Prostate gland (tissue), 2 donors: ENCODE results near the gene GRHPR. TPM values are rescaled to one million over a fixed set of nuclear protein-coding genes. Genes with fewer than 3 reads are reported as not detected.

Experiments used
- DNase-seq: peaks from one replicate; pipeline ENCODE4 v3.0.0-alpha.2; 2019; ENCODE audit warnings: low spot score
- H3K27ac ChIP-seq, 2 donors: fragments of 200-600 bp; sonication (generic); 2 replicates each; pipeline ENCODE4 v1.5.1; 2017 to 2019
- H3K27me3 ChIP-seq: fragments of 200-600 bp; sonication (generic); replicated peaks from 2 replicates; pipeline ENCODE4 v1.5.1; 2019; ENCODE audit not compliant: insufficient read depth
- H3K36me3 ChIP-seq, 2 donors: fragments of 200-600 bp; sonication (generic); 1 replicate in 1 of 2; 2 replicates in 1 of 2; pipeline versions ENCODE4 v1.5.1 to v1.8.1; 2017 to 2019
- H3K4me1 ChIP-seq: fragments of 200-600 bp; sonication (generic); replicated peaks from 2 replicates; pipeline ENCODE4 v1.5.1; 2019
- H3K4me3 ChIP-seq, 2 donors: fragments of 200-600 bp; sonication (generic); 2 replicates each; pipeline ENCODE4 v1.5.1; 2017 to 2019
- H3K9me3 ChIP-seq: fragments of 200-600 bp; sonication (generic); 2 replicates; pipeline ENCODE4 v1.5.1; 2017
- CTCF ChIP-seq, 4 experiments: fragments of 200-600 bp in 2 of 4; fragments of 450-650 bp in 2 of 4; sonication (generic) in 2 of 4; IDR thresholded peaks; 1 replicate in 3 of 4; 2 replicates in 1 of 4; pipeline ENCODE4 v1.5.1; 2016 to 2019; ENCODE audit warnings: antibody characterized with exemption in 4 of 4, mild to moderate bottlenecking in 2 of 4, moderate library complexity in 2 of 4
- POLR2A ChIP-seq: fragments of 450-650 bp; IDR thresholded peaks from one replicate; pipeline ENCODE4 v1.6.1; 2016; ENCODE audit warnings: antibody characterized with exemption, mild to moderate bottlenecking
- POLR2AphosphoS5 ChIP-seq: sonication (generic); formaldehyde crosslinking; IDR thresholded peaks from one replicate; pipeline ENCODE4 v1.6.1; 2017; ENCODE audit warnings: antibody characterized with exemption
- WGBS: methylation state at CpG from one replicate; pipeline ENCODE4 v1.1.5; 2018; 5-methylcytosine and 5-hydroxymethylcytosine counted together
- intact Hi-C: fragments of 100-400 bp; cut with DNase I; formaldehyde crosslinking; loops from one replicate; pipeline ENCODE4 v1.14.2; 2022
- total RNA-seq, 2 donors: library from RNA; depleted of rRNA; stranded (reverse); fragments of >200 nt; gene quantifications; one replicate each; pipeline ENCODE4 v1.1.0, GENCODE V29; 2016

Gene GRHPR
- total RNA-seq, 2 donors from 2014 or later, result 191 to 275 TPM

- Histone ChIP-seq H3K4me3 (no peak overlapping the region), H3K4me1 (no peaks in the 10 kb centered on the region), H3K27me3 (no peaks in the 10 kb centered on the region), H3K9me3 (no peaks in the 10 kb centered on the region), H3K27ac (no peak overlapping the region), H3K36me3 (peaks cover 7 to 8% of the 10 kb centered on the region in 2 donors)
- no peak for DNase-seq
- intact Hi-C loops, result no loop called here
- TF ChIP-seq POLR2AphosphoS5 (no peak), CTCF (IDR thresholded peaks at IDR 0.05) (no peak), POLR2A (no peak)
- WGBS, result 59% methylated on average over 7 of the region's 7 CpGs
Measured at GRCh38 chr9:37433867-37434371, 11.4 kb downstream of the GRHPR start.

- 89% methylated on average over 5 of the region's 5 CpGs for WGBS
- no peak overlapping the region for H3K4me3 ChIP-seq
- H3K27ac ChIP-seq, result no peak overlapping the region
- intact Hi-C loops, result no loop called here
- no peaks in the 10 kb centered on the region for H3K27me3 ChIP-seq
- no peaks in the 10 kb centered on the region for H3K9me3 ChIP-seq
- no peaks in the 10 kb centered on the region for H3K4me1 ChIP-seq
- H3K36me3 ChIP-seq, result peaks cover 7 to 8% of the 10 kb centered on the region in 2 donors
- no peak for TF ChIP-seq CTCF (IDR thresholded peaks at IDR 0.05)
- TF ChIP-seq POLR2A, result no peak
- no peak for TF ChIP-seq POLR2AphosphoS5
- DNase-seq, result no peak
Measured at GRCh38 chr9:37436540-37436939, 14.0 kb downstream of the GRHPR start.

GRCh38 chr9:37437010-37437409 lies 14.5 kb downstream of the GRHPR start:
- Histone ChIP-seq H3K4me3 (no peak overlapping the region), H3K9me3 (no peaks in the 10 kb centered on the region), H3K27me3 (no peaks in the 10 kb centered on the region), H3K4me1 (no peaks in the 10 kb centered on the region), H3K36me3 (peaks cover 7 to 8% of the 10 kb centered on the region in 2 donors), H3K27ac (no peak overlapping the region)
- intact Hi-C loops, result no loop called here
- no peak for DNase-seq
- TF ChIP-seq POLR2AphosphoS5 (no peak), CTCF (IDR thresholded peaks at IDR 0.05) (no peak), POLR2A (no peak)
- 94% methylated on average over 6 of the region's 6 CpGs for WGBS

GRCh38 chr9:37437621-37438020 lies 15.1 kb downstream of the GRHPR start:
- Histone ChIP-seq H3K4me3 (no peak overlapping the region), H3K27ac (no peak overlapping the region), H3K27me3 (no peaks in the 10 kb centered on the region), H3K4me1 (no peaks in the 10 kb centered on the region), H3K36me3 (peaks cover 7 to 8% of the 10 kb centered on the region in 2 donors), H3K9me3 (no peaks in the 10 kb centered on the region)
- no peak for TF ChIP-seq CTCF (IDR thresholded peaks at IDR 0.05)
- TF ChIP-seq POLR2AphosphoS5, result no peak
- TF ChIP-seq POLR2A, result no peak
- intact Hi-C loops, result no loop called here
- 94% methylated on average over 4 of the region's 4 CpGs for WGBS
- DNase-seq, result no peak

GRCh38 chr9:37438359-37438758 lies 15.9 kb downstream of the GRHPR start:
- intact Hi-C loops, result no loop called here
- no peaks in the 10 kb centered on the region for H3K4me1 ChIP-seq
- H3K4me3 ChIP-seq, result no peak overlapping the region
- H3K9me3 ChIP-seq, result no peaks in the 10 kb centered on the region
- 88% methylated on average over 3 of the region's 3 CpGs for WGBS
- peaks cover 7 to 8% of the 10 kb centered on the region in 2 donors for H3K36me3 ChIP-seq
- no peaks in the 10 kb centered on the region for H3K27me3 ChIP-seq
- DNase-seq, result no peak
- no peak for TF ChIP-seq CTCF (IDR thresholded peaks at IDR 0.05)
- no peak for TF ChIP-seq POLR2AphosphoS5
- no peak for TF ChIP-seq POLR2A
- H3K27ac ChIP-seq, result no peak overlapping the region
